ENCODE measurements around the gene ACYP1.

The ACYP1 gene

DNA sequence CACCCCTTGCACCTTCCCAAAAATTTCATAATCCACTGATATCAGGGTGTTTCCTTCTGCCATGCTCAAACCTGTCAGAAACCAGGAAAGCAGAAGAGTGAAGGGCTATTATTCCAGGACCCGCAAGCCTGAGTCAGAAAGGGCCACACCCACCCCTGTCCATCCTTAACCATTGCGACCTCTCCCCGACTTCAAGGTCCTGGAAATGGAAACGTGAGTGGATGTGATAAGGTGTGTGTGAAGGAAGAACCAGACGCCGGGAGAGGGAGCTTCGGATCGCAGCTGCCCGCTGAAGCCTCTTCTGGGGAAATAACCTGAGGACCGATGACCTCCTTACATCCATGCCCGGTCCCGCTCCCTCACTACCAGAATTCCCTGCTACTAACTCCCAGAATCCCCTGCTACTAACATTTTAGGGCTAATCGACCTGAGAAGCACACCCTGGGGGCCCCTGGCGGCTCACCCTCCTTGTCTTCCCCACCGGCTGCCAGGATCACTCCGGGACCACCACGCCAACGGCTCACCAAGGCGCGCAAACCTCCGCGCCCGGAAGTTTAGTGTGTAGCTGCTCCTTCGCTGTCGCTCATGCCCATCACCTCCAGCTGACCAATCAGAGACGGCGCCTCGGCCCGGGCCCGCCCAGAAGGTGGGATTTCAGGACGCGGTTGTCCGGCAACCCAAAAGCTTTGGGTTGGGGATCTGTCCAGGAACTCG lies at the start of gene ACYP1:
TSS of gene ACYP1 (minus strand) at position 534 of the 714 bp plus-strand sequence. CDS start at position 63, 471 bp downstream.
- H3K27ac ChIP-seq = peak within 1 kb of the TSS; percentile 70
- TF ChIP-seq ZFX (IDR thresholded peaks at IDR 0.05; ENCODE audit: borderline replicate concordance) = no peak
- TF ChIP-seq CTCF (IDR thresholded peaks at IDR 0.05) = no peak

GRCh38 chr14:75109877-75110276 lies 46.1 kb upstream of the ACYP1 start:
- no peak for TF ChIP-seq ZFX (IDR thresholded peaks at IDR 0.05; ENCODE audit: borderline replicate concordance)
- H3K27ac ChIP-seq = no peak overlapping the region

DNA sequence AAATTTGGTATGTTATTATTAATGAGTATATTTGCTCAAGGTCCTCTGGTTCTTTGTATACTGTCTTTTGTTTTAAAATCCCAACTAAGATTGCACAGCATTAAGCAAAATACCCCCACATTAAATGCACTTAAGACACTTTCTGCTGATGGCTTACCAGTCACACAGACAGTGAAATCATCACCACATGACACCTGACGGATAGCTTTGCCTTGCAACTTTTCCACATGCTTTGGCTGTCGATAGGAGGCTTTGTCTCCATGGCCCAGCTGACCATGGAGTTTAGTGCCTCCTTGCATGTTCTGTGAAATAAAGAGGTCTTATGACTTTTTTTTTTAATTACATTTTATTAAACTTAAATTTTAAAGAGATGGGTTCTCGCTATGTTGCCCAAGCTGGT lies 43.4 kb upstream of the ACYP1 start:
- no peak for TF ChIP-seq CTCF (IDR thresholded peaks at IDR 0.05)
- no peak overlapping the region for H3K27ac ChIP-seq

- H3K27ac ChIP-seq = peak overlapping the region; percentile 37
- TF ChIP-seq CTCF (IDR thresholded peaks at IDR 0.05) (no peak), ZFX (IDR thresholded peaks at IDR 0.05; ENCODE audit: borderline replicate concordance) (no peak)
These were observed 37.7 kb upstream of the ACYP1 start for GRCh38 chr14:75101491-75101890.

DNA sequence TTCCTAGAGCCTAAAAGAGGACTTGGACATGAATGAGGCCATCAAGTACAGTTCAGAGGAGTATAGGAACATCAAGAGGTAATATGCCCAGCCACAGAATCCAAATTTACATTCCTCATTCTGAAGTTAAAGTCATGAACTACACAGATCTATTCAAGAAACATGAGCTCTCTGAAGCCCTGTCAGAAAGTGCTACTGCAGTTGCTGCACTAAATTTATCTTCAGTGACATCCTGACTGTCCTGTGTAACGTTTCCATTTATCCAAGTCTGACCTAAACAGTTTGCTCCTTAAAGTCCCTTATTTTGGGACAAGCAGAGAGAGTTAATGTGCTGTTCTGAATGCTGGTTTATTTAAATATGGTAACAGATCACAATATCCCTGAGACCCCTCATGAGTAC lies 34.9 kb upstream of the ACYP1 start:
- H3K27ac ChIP-seq = no peak overlapping the region
- no peak for TF ChIP-seq CTCF (IDR thresholded peaks at IDR 0.05)
- no peak for TF ChIP-seq ZFX (IDR thresholded peaks at IDR 0.05; ENCODE audit: borderline replicate concordance)

GRCh38 chr14:75098212-75098611 lies 34.4 kb upstream of the ACYP1 start:
- TF ChIP-seq CTCF (IDR thresholded peaks at IDR 0.05) (no peak), ZFX (IDR thresholded peaks at IDR 0.05; ENCODE audit: borderline replicate concordance) (no peak)
- no peak overlapping the region for H3K27ac ChIP-seq

DNA sequence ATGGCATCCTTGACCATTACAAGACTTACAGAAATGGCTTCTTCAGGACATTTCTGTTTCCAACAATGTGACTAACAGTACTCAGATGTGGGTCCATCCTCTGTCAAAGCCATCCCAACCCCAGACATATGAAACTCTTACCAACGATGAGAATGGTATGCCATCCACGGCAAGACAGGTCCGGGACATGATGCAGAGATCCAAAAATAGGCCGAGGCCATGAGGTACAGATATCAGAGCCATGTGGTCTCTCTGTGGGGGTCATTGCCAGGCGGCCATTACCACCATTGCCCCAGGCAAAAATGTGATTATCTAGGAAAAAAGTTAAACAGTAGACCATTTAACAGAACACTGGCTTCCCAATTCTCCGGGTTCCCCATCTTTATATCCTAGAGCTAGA lies 33.1 kb upstream of the ACYP1 start:
- TF ChIP-seq CTCF (IDR thresholded peaks at IDR 0.05) (no peak), ZFX (IDR thresholded peaks at IDR 0.05; ENCODE audit: borderline replicate concordance) (no peak)
- H3K27ac ChIP-seq = no peak overlapping the region

DNA sequence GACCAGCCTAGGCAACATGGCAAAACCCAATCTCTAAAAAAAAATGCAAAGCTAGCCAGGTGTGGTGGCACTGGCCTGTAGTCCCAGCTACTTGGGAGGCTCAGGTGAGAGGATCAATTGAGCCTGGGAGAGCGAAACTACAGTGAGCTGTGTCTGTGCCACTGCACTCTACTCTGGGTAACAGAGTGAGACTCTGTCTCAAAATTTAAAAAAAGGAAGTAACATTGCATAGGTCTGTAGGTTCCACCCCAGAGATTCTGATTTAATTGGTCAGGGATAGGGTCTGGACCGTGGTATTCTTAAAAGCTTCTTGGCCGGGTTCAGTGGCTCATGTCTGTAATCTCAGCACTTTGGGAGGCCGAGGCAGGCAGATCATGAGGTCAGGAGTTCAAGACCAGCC lies 31.9 kb upstream of the ACYP1 start:
- no peak overlapping the region for H3K27ac ChIP-seq
- TF ChIP-seq CTCF (IDR thresholded peaks at IDR 0.05) = no peak
- no peak for TF ChIP-seq ZFX (IDR thresholded peaks at IDR 0.05; ENCODE audit: borderline replicate concordance)
